ENCODE data around the gene MCM6.

Gene MCM6

DNA sequence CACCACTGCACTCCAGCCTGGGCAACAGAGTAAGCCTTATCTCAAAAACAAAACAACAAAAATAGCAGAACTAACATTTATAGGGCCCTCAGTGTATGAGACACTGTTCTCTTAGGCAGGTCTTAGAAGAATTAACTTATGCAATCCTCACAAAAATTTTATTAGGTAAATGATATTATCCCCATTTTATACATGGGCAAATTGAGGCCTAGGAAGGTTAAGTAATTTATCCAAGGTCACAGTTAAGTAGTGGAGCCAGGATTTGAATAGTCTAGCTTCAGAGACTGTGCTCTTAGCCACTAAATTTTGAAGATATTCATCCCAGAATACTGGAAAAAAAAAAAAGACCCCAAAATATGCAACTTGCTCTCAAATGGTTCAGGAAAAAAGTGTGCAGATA lies 22.8 kb downstream of the MCM6 start:
- no peak for DNase-seq

DNA sequence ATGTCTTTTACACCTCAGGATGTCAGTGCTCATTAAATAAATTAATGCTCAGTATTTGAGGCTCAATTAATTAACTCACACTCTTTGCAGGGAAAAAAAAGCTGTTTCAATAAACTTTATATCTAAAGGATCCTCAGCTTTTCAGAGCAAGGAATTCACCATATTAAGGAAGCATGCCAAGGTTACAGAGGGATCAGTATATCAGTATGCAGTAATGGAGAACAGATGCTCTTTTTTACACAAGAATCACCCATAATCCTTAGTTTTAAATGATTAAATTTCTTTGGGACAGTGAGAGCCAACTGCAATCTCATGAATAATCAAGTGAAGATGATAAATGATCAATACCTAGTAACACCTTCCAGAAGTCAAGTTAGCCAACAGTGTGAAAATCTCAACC lies 24.4 kb downstream of the MCM6 start:
- no peak for DNase-seq

DNA sequence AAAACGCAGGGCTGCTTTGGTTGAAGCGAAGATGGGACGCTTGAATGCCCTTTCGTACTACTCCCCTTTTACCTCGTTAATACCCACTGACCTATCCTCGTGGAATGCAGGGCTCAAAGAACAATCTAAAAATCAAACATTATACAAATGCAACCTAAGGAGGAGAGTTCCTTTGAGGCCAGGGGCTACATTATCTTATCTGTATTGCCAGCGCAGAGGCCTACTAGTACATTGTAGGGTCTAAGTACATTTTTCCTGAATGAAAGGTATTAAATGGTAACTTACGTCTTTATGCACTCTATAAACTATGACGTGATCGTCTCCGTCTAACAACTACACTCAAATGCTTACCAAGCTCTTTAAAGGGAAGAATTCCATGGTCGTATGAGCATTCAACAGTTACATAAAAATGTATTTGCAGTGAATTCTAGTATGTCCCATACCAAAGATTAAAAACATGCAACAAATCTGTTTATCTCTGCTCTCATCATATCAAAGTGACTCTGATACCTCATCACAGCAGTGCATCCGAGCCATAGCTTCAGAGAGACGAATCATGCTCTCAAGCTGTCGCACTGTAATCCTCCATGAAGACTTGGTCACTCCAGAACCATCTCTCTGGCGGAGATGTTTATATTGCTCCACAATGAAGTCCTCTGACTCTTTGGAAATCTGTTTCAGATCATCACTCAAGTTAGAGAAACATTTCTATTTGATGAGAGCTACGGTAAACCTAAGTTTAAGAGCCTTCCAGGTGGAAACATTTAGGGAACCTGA lies 25.2 kb downstream of the MCM6 start:
- no peak for DNase-seq

DNA sequence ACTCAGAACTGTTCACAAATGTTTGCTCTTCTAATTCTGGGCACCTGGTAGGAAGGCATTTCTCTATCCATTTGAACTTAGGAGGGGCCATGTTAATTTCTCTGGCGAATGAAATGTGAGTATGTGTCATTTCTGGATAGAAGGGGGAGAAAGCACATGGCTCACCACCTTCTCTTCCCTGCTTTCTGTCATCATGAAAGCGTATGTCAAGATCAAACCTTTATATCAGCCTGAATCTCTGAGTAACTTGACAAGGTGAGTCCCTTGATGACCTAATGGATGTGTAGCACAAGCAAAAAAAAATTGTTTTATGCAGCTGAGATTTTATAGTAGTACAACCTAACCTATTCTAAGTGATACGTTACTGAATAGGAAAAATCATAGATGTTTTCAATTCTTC lies 27.2 kb downstream of the MCM6 start:
- DNase-seq = peak; percentile 16

DNA sequence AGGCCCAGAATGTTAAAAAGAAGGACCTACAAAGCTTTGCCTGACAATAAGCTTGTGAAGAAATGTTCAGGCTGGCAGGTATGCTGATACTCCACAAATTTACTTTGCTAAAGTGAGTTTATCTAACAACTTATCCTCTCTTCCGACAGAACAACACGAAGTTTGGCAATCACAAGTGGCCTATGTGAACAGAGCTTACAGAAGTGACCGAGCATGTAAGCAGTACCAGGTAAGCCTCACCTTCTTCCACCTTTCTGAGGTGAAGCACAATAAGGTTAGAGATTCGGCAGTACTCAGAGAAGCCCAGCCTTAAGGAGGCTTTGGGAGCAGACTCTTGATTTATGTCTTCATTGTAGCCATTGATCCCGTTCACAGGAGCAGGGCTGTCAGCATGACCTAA lies 30.2 kb downstream of the MCM6 start:
- DNase-seq = no peak

DNA sequence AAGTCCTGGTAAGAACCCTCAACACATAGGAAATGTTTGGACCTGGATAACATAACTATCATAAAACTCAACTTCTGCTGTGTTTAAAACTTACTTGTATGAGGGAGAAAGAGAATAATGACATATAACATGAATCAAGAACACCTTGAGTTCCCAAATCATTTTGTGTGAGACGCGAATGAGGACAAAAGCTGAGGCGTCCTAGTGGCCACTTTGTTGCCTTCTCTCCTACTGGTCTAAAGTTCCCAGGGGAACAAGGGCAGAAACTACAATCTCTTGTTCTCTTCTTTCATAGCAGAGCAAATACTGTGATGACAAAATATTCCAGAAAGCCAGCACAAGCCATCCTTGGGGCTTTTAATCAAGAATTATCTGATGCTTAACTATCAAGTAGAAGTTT lies 31.0 kb downstream of the MCM6 start:
- no peak for DNase-seq

DNA sequence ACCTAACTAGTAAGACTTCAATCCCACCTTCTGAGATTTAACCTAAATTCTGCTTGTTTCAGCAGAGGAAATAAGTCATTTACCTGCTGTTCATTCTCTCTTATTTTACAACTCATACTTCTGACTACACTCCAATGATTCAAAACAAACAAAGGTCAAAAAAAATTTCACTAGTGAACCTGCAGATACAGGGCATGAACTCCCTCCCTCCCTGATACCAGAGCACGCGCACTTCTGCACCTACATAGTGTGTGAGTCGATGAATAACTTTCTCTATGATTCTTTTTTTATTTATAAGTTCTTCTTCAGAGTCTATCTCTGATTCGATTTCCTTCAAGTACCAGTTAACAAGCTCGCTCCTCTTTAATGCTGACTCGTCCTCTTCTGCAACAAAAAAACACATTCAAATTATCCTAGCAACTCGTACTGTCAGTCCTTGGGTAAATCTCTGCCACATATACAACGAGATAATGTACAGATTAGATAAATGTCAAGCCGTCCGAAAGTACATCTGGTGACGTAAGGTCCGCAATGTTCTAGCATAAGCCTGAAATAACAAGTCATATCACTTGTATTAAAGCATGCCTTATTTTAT lies 31.8 kb downstream of the MCM6 start:
- DNase-seq = no peak

DNA sequence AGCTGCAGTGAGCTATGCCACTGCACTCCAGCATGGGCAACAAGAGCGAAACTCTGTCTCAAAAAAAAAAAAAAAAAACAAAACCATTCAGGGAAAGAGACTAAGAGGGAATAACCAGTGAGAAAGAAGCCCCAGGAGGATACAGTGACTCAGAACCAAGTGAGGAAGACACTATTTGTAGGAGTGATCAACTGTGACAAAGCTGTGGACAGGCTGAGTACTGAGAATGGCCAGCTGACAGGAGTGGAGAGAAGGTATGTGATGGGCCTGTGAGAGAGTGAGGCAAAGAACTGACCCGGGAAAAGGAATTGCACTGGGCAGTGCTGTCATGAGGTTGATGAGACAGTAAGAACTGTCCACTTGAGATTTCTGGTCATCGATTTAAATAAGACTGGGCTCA lies 32.6 kb downstream of the MCM6 start:
- no peak for DNase-seq

DNA sequence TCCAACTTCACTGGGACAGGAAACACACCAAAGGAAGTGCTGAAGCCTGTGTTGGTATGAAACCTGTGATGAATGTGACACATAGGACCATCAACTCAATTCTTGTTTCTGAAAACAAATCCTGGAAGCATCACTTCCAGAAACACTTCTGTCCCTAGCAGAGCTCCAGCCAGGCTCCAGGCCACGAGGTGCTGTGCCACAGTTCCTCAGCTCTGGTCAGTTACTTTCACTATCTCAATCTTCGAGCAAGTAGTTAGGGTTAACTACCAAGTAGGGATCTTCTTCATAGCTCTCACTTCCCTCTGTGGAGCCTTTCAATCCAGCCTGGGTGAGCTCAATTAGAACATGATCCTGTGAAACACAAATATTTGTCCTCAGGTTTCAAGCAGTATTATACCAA lies 35.6 kb downstream of the MCM6 start:
- DNase-seq = peak; percentile 7

DNA sequence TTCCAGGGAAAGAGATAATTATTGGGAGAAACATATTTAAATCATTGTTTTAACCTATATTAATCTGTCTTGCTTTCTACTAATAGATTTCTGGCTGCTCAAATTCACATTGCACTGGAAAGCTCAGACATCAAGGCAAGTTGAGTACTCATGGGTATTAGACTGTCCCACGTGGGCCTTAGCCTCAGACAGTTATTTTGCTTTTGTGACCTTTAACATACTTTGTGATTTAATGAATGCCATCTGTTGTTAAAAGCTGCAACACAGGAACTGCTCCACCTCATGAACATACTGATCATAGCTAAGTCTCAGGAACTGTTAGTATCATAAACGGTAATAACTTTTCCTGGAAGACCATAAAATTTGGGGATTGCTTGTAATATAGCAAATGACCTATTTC lies 36.5 kb downstream of the MCM6 start:
- DNase-seq = no peak

DNA sequence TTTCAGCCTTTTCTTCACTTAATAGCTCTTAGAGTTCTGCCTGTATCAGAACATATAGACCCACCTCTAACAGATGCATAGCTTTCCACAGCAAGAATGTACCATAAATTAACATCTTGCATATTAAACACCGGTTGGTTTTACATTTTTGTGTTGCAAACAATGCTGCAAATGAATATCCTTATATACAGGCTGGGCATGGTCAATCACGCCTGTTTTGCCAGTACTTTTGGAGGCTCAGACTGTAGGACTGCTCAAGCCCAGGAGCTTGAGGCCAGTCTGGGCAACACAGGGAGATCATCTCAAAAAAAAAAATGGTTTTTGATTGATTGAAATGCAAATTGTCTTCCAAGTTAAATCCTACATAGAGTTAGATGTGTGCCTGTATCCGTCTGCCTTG lies 37.7 kb downstream of the MCM6 start:
- no peak for DNase-seq

DNA sequence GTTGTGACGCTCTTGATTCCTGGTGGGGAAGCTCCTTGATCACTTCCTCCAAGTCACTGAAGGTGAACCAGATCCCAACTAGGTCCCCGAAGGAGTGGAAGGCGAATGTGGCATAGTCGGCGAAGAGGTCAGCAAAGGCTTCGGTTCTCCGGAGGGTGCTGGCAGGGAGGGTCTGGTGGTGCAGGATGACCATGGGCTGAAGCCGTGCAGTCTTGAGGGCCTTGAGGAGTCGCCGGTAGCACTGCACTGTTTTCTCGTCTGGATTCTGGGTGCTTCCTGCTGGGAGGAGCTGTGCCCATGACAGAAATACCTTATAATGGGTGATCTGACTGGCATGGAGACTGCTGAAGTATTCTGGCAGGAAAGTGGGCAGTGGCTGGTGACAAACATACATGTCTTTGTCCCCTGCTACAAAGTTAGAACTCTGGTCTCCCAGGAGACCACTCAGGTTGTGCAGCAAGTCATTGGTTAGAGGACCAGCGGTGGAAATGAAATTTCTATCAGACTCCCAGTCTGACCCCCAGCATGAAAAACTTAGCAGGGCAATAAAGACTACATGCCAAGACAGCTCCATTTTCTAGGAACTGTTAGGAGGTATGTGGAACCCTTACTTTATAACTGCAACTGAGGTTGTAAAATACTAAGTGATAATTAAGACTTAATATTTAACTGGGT lies 39.5 kb downstream of the MCM6 start, which contains the start of gene LCT:
LCT (minus strand) TSS at position 589 of the 675 bp plus-strand sequence; CDS start at position 574, 15 bp downstream.
- DNase-seq = no peak

DNA sequence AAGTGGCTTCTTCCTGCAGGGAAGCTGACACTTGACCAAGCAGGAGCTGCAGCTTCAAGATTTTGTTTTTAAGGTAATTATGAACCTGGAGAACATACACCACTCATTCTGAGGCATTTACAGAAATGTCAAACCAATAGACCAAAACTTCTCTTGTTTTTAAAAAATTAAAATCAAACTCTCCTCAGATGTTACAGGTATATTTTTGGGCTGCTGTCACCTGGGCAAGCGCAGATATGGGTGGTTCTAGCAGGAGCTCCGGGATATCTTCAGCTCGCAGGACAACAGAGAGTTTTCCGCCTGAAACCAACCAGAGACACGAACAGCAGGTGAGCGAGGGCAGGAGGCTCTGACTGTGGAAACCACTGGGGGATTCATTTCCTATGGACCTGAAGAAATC lies 43.4 kb downstream of the MCM6 start:
- no peak for DNase-seq

DNA sequence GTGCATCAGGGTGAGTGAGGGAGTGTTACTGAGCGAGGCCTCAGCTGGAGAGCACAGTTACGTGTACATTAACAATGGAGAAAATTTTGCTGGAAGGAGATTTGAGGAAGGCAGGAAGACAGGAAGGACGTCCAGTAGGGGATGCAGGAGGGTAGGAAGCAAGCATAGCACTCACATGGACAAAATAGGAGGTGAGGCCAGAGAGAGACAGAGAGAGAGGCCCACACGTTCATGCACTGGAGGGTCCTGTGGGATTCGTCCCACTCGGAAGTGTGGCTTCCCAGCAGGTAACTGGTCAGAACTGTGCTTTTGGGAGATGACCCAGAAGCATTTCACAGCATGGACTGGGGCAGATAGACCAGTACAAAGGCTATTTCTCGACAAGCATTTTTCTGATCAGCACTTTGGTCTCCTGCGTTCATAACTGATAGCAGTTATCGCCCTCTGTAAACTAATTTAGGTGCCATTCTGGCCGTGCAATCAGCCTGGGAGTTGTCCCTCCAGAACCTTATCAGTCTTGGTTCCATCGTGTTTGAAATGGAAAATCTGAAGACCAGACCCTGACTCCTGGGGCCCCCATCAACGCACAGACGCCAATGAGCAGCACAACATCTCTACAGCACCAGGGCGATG lies 44.9 kb downstream of the MCM6 start:
- DNase-seq = no peak

DNA sequence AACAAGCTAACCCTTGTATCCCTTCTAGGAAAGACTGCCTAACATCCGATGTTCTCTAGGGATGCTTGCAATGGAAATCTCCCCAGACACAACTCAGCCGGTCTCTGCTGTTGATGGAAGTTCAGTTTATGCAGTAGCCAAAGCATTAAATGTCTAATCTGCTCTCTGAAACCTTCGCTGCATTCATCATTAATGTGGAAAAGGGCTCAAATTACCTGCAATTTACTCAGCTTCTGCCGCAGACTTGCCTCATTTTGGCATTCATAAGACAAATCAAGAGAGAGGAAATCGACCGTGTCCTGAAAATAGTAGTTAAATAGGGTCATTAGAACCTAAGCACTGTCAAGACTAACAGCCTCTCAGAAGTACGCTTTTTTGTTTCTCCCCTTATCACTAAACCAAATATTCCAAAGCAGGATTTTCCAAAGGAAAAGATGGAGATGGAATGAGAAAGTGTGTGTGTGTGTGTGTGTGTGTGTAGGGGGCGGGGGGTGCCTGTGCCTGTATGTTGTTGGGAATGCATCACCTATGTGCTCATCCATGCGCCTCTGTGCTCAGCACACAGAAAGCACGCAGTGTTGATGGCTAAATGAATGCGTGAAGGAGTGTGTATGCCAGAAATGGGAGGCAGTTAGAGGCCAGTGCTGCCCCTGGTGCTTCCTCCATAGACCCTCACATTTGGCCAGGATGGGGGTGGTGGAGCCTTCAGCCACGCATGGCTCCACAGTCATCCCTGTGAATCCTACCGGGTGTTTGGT lies 46.7 kb downstream of the MCM6 start:
- DNase-seq = no peak

DNA sequence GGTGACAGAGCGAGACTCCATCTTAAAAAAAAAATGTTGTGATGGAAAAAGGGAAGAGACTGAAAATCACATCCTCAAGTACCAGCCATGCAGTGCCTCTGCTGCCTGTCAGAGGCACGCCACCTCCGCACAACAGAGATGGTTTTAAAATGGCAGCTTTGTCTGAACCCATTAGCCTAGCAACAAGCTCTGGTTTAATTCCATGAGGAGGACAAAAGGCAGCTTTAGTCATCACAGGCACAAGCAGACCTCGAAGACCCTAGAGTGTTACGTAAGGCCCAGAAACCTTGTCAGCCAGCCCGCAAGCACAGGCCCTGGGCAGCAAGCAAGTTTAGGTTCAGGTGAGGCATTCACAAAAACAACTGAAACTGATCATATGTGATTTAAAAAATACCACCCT lies 49.7 kb downstream of the MCM6 start:
- no peak for DNase-seq

DNA sequence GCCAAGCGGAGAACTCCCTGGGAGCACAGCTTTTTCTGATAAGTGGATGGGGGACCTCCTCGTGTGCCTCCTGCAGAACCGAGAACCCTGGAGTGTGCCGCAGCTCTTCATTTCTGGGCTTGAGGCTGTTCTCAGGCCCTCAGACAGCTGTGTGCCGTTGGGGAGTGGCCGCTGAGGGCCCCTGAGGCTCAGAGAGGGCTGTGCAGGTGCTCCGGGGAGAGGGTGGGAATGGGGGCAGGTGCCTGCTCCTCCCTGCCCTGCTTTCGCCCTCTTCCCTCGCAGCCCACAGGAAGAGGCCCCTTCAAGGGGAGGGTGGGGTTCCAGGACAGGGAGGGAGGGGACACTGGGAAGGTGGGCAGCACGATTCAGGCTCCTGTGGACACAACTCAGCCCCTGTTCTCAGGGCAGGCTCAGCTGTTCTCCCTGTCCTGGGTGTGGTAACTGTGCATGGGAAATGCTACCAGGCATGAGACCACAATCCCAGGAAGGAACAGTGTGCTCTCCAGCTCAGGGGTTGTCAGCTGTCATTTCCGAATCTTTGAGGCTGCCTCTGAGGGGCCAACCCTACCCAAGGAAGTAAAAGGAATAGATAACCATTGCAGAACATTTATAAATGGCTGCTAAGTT lies 50.6 kb downstream of the MCM6 start:
- no peak for DNase-seq

DNA sequence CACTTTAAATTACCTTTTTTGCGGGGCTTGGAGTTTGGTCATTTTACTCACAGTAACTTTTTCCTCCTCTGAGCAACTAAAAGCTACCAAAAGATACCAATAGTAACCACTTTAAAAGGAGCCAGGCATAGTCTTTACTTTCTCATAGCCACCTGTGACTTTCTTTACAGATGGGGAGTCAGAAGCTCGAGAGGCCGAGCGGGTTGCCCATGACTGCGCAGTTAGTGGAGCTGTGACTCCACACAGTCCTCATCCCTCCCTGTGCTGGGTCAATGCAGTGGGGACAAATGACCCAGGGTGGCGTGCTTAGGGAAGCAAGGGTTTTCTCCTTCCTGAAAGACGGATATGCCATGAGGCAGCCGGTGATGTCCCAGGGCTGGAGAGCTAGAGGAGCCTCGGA lies 51.1 kb downstream of the MCM6 start:
- DNase-seq = no peak

DNA sequence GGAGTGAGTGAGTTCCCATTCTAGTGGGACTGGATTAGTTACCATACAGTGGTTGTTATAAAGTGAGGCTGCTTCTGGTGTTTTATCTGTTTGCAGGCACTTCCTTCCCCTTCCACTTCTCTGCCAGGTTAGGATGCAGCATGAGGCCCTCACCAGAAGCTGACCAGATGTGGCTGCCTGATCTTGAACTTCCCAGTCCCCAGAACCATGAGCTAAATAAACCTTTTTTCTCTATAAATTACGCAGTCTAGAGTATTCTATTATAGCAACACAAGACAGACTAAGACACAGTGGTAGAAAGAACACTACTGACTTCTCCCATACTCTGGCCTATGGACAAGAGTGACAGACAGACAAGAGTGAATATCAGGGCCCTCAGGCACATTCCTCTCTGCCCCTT lies 53.4 kb downstream of the MCM6 start:
- no peak for DNase-seq

DNA sequence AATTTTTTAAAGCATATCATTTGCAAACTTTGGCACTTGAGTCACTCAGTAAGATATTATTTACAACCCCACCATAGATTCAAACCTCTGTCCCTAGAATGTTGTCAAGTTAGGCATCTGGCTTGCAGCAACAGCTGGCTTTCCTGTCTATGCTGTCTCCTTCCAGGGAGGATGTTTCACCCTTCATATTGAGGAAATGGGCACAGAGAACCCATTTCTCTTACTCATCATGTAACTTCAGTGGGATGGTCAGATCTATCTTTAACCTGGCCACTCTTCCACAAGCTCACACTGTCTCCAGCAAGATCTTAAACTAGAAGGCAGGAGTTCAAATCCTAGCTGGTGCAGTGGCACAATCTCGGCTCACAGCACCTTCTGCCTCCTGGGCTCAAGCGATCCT lies 55.1 kb downstream of the MCM6 start:
- no peak for DNase-seq

DNA sequence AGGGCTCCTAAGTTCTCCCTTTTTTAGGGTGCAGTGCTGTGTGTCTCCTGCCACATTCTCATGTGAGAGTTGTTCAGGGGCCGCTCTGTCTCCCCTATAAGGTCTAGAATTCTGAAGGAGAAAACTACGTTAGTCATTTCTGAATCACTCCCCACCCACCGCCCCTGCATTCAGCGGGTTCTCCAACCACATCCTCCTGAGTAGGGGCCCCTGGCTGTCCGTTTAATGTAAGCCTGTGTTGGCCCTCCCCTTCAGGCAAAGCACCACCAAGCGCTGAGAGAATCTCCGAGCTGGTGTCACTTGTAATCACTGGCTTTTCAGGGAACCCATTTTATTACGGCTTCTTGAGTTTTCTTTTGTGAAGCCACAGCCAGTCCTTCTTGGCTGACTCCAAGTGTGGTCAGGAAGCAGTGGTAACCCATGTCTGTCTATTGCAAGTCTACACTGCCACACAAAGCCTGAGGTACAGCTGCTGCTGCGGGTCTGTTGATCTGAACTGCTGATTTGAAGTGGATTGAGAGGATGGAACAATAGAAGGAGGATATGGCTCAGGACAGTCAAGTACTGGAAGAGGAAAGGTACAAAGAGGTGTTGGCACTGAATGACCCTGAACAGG lies 56.1 kb downstream of the MCM6 start:
- peak; percentile 95 for DNase-seq

Data from activated CD4-positive, alpha-beta T cell treated with anti-CD3 and anti-CD28 coated beads, Interleukin-10, Interleukin-2, amounts not matched to agents 100 ng/mL and 50 ng/mL, durations not matched to agents 16 hours and 8 hours (primary cell).